Activated CD8-positive, alpha-beta memory T cell treated with anti-CD3 and anti-CD28 coated beads, Interleukin-2, amount 50 U/mL, for 24 hours (primary cell): ENCODE results near the gene FBXO36.
"Not testable (repeated sequence)": the region's sequence is repeated elsewhere in the genome, so short reads cannot be mapped to it uniquely, and the experiment has no call there.

Experiments
- DNase-seq: peaks from one replicate; pipeline ENCODE4 v3.0.0-alpha.2; 2020; ENCODE audit errors: extremely low read depth

FBXO36 gene

DNA sequence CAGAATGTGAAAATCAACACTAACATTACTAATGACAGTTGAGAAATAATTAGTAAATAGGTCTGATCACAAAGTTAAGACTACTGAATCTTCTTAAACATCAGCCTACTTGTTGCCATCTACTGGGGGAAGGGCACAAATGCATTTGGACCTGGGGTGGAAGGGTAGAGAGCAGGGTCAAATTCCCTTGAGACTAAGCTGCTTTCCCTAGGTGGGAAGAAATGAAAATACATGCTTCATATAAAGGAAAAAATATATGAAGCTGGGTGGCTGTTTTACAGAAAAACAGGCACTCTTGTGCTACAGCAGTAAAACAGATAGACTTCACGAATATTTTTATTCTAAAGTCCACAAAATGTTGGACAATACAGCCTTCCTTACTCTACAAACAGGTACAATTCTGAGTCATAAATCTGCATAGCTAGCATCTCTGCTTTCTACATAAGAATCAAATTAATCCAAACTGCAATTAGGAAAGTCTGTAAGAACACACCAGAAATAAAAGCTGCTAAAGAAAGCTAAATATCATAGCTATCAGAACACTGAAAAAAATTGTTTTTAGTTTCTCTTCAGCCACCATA is 11.4 kb upstream of the FBXO36 start:
- DNase-seq: no peak

DNA sequence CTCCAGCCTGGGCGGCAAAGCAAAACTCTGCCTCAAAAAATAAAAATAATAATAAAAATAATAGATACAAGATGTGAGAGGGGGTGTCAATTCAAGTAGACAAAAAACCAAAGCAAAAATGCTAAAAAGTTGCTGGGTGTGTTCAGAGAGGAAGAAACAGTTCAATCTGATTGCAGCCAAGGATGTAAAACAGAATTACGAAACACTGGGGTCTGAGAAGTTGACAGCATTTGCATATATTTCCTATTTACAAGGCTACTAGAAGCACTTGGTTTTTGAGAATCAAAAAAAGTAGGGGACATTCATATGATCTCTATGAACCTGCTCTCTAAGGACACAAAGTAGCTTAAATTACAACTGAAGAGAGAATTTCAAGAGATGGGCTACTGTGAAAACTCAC is 8.1 kb upstream of the FBXO36 start:
- no peak for DNase-seq

GRCh38 chr2:229917793-229918192 is 4.5 kb upstream of the FBXO36 start:
- DNase-seq: no peak

- no peak for DNase-seq
Measured at GRCh38 chr2:229920011-229920641, 2.2 kb upstream of the FBXO36 start.

- peak; percentile 47 for DNase-seq
Measured at GRCh38 chr2:229921101-229921891, 1.0 kb upstream of the FBXO36 start.

DNA sequence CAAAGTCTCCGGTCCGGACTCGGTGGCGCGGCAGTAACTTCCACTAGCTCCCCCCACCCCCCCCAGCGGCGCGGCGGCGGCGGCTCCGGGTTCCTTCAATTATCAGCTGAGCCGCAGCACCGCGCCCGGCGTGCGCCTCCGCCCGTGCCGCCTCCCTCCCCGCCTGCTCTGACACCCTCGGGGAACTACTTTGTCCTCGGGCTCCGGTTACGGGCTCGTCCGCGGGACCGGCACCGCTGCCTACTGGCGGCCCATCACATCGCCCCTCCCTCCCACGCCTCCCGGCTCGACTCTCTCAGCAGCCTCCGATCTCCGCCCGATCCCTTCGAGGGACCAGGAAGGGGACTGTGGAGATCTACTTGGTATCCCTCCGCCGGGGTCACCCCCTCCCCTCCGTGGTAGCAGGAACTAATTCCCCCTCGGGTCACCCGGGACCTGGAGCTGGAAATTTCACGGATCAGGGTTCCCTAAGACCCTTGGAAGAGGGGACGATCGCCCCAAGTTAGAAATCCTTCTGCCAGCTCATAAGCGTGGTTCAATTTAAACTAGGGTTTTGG is 333 bp upstream of the FBXO36 start, which contains the start of gene TRIP12:
Gene TRIP12 (minus strand): TSS at position 118 of the 557 bp plus-strand sequence. CDS start 41,930 bp downstream, outside the sequence.
- DNase-seq: peak; percentile 69

DNA sequence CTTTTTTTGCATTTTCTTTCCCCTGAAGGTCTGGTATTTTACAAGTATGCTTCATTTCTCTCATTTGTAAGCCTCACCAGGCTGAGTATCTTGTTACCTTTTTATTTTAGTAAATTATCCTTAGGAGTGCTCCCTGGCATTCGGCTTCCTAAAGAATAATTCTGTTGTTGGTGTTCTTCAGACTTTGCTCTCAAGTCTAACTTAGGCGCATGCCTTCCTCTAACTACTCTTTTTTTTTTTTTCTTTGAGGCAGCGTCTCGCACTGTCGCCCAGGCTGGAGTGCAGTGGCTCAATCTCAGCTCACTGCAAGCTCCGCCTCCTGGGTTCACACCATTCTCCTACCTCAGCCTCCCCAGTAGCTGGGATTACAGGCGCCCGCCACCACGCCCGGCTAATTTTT is 2.2 kb downstream of the FBXO36 start:
- DNase-seq: not testable (repeated sequence)

GRCh38 chr2:229925201-229925600 is 2.9 kb downstream of the FBXO36 start:
- DNase-seq: no peak

DNA sequence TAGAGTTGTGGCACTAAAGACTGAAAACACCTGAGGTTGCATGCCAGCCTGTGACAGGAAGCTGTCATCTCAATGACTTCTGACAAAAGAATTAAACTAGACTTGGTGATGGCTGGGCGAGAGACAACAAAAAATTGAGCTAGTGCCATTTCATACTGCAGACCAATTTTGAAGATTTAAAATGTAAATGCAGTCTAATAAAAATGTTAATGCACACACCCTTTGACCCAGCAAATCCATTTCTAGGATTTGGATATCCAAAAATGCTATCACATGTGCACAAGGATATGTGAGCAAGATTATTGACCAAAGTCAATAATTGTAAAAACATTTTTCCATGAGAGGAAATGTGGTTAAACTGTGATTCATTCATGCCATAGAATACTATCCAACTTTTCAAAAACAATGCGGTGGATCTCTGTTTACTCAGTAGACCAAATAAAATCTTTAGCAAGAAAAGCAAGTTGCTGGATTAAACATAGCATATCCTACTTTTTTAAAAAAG is 5.6 kb downstream of the FBXO36 start:
- no peak for DNase-seq

GRCh38 chr2:229930656-229931055 is 8.4 kb downstream of the FBXO36 start:
- no peak for DNase-seq

DNA sequence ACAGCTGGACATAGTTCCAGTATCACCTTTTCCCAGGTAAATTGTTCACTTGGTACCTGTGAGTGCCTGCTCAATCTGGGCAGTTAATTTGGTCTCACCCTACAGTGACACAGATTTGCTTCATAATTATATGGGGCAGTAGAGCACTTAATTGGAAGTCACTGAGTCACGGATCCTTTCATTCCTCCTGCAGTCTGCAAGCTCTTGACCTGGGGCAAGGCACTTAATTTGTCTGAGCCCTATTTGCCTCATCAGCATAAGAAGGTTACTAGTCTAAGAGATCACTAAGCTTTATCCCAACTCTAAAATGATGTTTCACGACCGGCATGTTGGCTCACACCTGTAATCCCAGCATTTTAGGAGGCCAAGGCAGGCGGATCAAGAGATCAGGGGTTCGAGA is 8.9 kb downstream of the FBXO36 start:
- no peak for DNase-seq

DNA sequence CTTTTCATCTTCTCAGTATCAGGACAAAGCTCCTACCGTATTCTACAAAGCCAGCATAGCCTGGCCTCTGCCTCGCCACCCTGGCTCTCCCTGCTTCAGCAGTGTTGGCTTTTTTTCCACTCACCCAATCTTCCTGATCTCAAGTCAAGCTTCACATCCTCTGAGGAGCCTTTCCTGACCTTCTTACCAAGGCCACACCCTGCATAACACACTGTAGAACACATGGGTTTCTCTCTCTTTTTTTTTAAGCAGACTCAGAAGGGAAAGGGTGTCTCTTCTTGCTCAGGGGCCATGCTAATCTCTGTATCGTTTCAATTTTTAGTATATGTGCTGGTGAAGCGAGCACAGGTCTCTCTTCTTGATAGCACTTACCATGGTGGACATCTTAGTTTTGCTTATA is 15.2 kb downstream of the FBXO36 start:
- no peak for DNase-seq

DNA sequence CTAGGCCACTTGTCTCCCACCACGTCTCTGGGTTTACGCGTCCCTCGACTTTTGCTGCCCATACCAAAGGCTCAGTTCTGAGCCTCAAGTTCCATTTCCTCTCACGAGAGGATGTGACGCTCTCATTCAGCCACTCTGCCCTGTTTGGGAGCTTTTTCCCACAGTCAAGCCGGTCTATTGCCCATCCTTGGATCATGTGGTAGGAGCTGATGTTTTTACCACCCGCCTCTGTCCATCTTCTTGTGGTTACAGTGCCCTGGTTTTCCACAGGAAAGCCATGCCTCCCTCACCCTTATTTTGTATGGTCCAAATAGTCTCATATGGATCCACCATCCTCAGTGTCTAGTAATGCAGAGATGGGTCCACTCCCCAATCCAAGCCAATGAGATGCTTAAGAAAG is 20.4 kb downstream of the FBXO36 start:
- no peak for DNase-seq

DNA sequence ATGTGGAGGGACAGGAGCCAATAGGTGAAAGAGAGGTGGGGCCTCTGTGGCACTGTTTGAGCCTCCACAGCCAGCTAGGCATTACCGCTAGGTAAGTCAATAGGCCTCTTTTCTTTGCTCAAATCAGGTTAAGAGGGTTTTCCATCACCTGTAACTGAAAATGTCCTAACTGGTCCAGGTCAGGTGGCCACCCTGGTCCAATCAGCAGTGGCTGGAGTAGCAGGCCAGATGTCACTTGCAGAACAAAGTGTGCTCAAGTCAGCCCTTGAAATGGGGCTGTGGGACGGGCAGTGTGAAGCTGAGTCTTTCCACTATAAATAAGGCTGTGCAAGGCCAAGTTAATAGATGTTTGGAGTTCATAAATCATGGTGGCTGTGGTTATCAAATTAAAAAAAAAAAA is 20.9 kb downstream of the FBXO36 start:
- DNase-seq: no peak

DNA sequence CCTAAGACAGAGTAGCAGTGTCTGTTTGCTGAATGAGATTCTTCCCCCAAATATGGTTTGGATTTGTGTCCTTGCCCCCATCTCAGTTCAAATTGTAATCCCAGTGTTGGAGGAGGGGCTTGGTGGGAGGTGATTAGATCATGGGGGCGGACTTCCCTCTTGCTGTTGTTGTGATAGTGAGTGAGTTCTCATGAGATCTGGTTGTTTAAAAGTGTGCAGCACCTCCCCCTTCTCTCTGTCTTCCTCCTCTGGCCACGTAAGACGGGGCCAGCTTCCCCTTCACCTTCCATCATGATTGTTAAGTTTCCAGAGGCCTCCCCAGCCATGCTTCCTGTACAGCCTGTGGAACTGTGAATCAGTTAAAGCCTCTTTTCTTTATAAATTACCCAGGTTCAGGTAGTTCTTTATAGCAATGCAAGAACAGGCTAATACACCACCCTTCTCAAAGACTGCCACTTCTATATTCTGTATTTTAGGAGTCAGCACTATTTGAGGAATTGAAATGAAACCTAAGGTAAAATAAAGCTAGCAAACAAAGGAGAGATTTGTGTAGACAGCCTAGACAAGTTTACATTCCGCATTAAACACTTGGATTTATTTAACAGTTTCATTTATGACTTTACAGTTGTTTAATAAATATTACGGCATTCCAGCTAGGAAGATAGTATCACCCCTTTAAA is 21.6 kb downstream of the FBXO36 start:
- DNase-seq: no peak

- DNase-seq: no peak
Measured at GRCh38 chr2:229945975-229946374, 23.7 kb downstream of the FBXO36 start.

GRCh38 chr2:229947544-229947943 is 25.2 kb downstream of the FBXO36 start:
- DNase-seq: no peak

DNA sequence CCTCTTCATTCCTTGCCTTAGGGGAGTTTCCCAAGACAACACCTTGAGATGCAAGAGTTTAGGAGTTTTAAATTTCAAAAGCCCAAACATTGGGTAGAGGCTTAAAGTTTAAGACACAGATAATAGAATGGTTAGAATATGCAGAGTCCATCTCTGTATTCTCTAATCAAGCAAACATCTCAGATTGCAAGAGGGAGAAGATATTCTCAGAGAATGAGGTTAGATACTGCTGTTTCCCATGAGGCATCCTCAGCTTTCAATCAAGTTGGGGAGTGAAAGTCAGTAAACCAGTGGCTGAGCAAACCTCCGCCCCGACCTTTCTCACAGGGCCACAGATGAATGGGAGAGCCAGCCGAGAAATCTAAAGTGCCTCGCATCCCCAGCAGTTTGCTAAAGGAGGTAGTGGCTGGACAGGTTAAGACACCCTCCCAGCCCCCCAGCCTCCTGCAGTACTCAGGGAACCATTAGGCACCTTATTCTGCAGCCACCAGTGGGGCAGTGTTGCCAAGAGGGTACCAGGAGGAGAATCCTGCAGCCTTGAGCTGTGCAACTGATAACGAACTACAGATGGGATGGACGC is 30.0 kb downstream of the FBXO36 start:
- no peak for DNase-seq

GRCh38 chr2:229955663-229956062 is 33.4 kb downstream of the FBXO36 start:
- DNase-seq: no peak

GRCh38 chr2:229956491-229956890 is 34.2 kb downstream of the FBXO36 start:
- no peak for DNase-seq

GRCh38 chr2:229963596-229963995 is 41.3 kb downstream of the FBXO36 start:
- not testable (repeated sequence) for DNase-seq

GRCh38 chr2:229969921-229970320 is 47.6 kb downstream of the FBXO36 start:
- no peak for DNase-seq
